Measurements from ENCODE around the gene SPG21.

DNA sequence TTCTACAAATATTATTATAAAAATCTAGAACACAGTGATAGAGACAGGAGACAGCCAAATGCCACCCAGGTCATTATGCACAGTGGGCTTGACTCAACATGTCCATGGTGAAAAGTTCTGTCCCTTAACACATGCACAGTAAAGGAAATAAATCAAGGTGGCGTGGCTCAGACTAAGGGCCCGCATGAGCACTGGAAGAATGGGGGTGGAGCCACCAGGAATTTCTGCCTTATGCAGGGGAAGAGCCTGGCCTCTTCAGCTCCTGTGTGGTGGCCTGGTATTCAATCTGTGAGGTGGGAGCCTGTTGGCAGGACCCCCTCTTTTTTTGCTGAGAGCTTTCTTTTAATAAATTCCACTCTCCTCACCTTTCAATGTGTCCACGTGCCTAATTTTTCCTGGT lies 17.2 kb upstream of the SPG21 start:
- no peak for TF ChIP-seq EZH2 (IDR thresholded peaks at IDR 0.05; ENCODE audit: borderline replicate concordance, insufficient read depth, low read length, poor library complexity, severe bottlenecking)
- TF ChIP-seq, protein P1, sequence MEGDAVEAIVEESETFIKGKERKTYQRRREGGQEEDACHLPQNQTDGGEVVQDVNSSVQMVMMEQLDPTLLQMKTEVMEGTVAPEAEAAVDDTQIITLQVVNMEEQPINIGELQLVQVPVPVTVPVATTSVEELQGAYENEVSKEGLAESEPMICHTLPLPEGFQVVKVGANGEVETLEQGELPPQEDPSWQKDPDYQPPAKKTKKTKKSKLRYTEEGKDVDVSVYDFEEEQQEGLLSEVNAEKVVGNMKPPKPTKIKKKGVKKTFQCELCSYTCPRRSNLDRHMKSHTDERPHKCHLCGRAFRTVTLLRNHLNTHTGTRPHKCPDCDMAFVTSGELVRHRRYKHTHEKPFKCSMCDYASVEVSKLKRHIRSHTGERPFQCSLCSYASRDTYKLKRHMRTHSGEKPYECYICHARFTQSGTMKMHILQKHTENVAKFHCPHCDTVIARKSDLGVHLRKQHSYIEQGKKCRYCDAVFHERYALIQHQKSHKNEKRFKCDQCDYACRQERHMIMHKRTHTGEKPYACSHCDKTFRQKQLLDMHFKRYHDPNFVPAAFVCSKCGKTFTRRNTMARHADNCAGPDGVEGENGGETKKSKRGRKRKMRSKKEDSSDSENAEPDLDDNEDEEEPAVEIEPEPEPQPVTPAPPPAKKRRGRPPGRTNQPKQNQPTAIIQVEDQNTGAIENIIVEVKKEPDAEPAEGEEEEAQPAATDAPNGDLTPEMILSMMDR (IDR thresholded peaks at IDR 0.05; ENCODE audit: poor library complexity, severe bottlenecking) = no peak
- TF ChIP-seq RAD21 (conservative IDR thresholded peaks at IDR 0.05) = no peak
- no peak for TF ChIP-seq POLR2AphosphoS5 (IDR thresholded peaks at IDR 0.05)
- TF ChIP-seq EP300 (conservative IDR thresholded peaks at IDR 0.05; ENCODE audit: poor library complexity, severe bottlenecking) = no peak
- TF ChIP-seq REST (IDR thresholded peaks at IDR 0.05; ENCODE audit: borderline replicate concordance) = no peak
